HG03025 (cell line): Measurements from ENCODE around the gene SYNE4.
"Not testable (repeated sequence)": the region's sequence is repeated elsewhere in the genome, so short reads cannot be mapped to it uniquely, and the experiment has no call there.

Experiments
- ATAC-seq: cut with Tn5 transposase; IDR thresholded peaks from one replicate; pipeline ENCODE4 v1.9.1; 2021; ENCODE audit warnings: mild to moderate bottlenecking, moderate library complexity; ENCODE audit not compliant: unreplicated experiment, low FRiP score

SYNE4 gene

DNA sequence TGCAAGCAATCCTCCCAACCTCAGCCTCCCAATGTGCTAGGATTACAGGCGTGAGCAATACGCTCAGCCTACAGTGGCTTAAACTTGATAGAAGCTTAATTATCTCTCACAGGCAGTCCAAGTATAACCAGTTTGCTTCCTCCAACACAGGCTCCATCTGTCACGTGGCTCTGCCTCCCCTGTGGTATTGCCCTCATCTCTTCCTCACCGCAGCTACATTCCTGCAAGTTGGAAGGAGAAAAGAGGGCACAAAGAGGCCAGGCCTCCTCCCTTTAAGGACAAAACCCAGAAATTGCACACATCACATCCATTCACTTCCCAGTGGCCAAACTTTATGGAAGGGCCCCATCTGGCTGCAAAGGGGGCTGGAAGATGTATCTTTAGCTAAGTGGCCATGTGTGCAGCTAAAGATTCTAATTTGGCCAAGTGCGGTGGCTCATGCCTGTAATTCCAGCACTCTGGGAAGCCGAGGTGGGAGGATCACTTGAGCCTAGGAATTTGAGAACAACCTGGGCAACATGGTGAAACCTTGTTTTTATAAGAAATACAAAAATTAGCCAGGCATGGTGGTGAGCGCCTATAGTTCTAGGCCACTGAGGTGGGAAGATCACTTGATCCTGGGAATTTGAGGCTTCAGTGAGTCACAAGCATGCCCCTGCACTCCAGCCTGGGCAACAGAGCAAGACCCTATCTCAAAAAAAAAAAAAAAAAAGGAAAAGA is 16.7 kb downstream of the SYNE4 start:
- ATAC-seq, result no peak

DNA sequence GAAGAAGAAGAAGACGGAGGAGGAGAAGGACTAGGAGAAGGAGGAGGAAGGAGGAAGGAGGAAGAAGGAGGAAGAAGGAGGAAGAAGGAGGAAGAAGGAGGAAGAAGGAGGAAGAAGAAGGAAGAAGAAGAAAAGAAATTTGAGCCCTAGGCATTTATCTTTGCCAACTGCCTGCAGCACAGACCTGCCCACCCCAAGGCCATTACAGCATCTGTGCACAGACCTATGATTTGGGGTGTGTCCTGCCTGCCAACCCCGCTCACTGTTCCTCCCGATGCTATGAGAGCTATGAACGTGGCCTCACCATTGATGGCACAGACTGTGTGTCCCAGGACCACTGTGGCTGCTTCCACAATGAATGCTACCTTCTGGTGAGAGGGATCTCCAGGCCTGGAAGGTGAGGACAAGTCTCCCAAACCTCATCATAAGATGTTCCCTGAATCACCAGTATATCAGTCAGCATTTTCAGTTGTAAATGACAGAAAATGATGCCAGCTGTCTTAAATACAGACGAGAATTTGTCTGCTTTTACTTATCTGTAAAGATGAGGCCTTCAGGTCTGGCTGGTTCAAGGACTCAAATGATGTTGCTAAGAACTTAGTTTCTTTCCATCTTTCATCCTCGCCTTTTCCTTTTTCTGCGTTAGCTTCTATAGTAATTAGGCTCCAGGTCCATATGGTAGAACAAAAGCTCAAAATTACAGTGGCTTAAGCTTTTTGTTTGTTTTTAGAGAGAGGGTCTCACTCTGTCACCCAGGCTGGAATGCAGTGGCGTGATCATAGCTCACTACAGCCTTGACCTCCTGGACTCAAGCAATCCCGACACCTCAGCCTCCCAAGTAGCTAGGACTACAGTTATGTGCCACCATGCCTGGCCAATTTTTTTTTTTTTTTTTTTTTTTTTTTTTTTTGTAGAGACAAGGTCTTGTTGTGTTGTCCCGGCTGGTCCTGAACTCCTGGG is 17.6 kb downstream of the SYNE4 start:
- no peak for ATAC-seq

DNA sequence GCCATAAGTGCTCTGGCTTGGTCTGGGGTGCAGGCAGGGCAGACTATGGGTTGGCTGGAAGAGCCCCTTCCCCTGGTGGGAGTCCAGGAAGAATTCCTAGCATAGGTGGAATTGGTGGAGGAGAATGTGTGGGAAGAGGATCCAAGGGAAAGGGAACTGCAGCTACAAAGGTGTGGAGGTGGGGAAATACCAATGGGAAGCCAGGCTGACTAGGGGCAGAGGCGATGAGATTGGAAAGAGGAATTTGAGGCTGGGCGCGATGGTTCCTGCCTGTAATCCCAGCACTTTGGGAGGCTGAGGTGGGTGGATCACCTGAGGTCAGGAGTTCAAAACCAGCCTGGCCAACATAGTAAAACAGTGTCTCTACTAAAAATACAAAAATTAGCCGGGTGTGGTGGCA is 18.5 kb downstream of the SYNE4 start:
- no peak for ATAC-seq

DNA sequence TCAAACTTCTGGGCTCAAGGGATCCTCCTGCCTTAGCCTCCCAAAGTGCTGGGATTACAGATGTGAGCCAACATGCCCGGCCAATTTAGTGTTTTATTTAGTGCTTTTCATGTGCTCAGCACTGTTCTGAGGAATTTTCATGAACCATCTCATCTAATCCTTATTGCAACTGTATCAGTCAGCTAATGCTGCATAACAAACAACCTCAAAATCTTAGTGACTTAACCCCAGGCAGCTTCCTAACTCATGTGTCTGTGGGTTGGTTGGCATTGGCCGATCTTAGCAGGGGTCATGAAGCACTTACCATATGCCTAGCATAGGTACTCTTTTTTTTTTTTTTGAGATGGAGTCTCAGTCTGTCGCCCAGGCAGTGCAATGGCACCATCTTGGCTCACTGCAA is 19.8 kb downstream of the SYNE4 start:
- no peak for ATAC-seq

DNA sequence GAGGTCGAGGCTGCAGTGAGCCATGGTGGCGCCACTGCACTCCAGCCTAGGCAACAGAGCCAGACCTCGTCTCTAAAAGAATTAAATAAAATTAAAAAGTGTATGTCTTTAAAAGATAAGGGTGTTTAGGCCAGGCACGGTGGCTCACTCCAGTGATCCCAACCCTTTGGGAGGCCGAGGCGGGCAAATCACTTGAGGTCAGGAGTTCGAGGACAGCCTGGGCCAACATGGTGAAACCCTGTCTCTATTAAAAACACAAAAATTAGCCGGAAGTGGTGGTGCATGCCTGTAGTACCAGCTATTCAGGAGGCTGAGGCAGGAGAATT is 21.1 kb downstream of the SYNE4 start:
- ATAC-seq, result no peak

DNA sequence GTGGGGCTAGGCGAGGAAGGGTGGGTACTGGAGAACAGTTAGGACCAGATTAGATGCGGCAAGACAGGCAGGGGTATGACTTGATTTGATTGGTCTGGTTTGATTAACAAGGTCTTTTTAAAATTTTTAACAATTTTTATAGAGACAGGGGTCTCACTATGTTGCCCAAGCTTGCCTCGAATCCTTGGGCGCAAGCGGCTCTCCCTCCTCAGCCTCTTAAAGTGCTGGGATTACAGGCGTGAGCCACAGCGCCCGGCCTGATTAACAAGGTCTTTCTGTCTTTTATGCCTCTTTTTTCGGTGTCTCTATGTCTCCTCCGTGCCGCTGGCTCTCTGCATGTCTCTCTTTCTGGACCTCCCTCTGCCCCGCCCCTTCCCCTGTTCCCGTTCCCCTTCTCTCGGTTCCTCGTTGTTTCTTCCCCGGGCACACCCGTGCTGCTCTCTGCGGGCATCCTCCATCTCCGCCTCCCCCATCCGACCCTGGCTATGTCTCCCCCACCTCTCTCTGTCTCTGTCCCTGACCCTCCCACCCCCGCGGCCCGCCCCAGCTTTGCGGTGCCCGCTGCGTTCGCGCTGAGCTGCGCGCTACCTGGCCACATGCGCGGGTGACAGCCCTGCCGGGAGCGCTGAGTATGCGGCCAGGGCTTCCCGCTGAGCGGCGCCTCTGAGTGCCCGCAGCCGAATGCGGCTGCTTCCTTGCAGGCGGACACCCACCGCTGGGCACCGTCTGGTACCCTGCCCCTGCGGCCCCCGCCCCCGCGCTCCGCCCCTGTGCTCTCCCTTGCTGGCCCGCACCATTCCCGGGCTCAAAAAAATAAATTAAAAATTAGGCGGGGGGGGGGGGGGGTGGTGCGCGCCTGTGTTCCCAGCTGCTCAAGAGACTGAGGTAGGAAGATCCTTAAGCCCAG is 21.7 kb downstream of the SYNE4 start:
- no peak for ATAC-seq

DNA sequence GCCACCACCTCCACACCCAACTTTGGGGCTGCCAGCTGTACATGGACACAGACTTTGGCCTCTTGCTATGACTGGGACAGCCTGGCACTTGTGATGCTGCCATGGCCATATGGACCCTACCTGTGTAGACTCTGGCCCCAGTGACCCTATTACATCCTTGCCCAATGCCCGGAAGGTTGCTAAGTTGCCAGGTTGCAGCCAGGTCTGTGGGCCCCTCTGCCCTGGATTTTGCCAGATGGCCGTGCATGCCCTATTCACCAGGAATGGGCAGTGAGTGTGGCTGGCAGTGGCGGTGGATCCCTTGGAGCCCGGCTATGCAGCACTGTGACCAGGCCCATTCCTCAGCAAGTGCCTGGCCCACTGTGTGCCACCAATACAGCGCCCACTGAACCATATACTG is 22.5 kb downstream of the SYNE4 start:
- ATAC-seq, result no peak

DNA sequence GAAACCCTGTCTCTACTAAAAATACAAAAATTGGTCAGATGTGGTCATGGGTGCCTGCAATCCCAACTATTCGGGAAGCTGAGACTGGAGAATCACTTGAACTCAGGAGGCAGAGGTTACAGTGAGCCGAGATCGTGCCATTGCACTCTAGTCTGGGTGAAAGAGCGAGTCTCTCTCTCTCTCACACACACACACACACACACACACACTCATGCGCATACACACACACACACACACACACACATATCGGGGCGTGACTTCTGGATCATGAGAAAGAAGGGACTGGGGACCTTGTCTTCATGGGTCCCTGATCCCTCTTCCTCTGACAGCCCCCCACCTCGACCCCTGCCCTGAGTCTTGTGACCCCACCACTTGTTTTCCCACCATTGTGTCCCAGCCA is 25.4 kb downstream of the SYNE4 start:
- no peak for ATAC-seq

DNA sequence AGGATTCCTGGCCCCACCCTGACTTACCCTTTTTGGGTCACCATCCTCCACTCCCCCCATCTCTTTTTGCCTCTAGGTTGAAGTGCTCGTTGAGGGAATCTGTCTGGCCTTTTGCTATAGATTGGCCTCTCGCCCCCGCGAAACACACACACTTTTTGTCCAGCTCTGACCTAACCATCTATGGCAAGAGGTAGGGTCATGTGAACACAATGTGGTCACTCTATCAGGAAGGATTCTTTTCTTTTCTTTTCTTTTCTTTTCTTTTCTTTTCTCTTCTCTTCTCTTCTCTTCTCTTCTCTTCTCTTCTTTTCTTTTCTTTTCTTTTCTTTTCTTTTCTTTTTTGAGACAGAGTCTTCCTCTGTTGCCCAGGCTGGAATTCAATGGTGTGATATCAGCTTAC is 27.6 kb downstream of the SYNE4 start:
- not testable (repeated sequence) for ATAC-seq

DNA sequence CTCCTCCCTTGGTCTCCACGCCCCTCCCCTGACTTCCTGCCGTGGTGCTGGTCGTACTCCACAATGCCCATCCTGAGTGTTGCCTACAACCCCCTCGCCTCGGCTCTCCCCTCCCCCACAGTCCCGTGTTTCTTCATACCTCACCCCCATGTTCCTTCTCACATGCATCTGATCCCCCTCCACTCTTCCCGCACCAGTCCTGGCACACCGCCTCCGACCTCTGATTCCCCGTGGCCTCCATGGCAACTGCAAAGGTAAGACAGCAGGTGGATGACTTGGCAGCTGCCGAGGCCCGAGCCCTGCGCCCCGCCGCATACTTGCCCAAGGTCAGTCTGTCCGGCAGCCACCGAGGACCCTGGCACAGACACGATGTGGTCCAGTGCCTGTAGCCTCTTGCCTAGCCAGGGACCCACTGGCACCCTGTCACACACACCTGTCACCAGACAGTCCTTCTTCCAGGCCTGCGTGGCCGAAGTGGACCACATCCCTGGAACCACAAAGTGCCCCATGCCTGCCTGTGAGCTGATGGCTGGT is 29.7 kb downstream of the SYNE4 start:
- no peak for ATAC-seq

DNA sequence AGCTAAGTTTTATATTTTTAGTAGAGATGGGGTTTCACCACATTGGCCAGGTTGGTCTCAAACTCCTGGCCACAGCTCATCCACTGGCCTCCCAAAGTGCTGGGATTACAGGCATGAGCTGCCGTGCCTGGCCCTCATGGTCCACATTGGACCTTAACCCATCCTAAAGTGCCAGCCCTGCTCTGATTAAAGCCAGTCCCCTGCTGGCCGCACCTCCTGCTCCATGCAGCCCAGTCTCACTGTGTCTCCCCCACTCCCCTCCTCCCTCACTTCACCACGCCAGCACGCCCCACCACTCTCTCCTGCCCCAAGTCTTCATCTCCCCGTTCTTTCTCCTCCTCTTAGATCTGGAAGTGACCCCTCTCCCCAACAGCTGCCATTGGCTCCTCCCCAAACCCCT is 30.3 kb downstream of the SYNE4 start:
- ATAC-seq, result no peak

DNA sequence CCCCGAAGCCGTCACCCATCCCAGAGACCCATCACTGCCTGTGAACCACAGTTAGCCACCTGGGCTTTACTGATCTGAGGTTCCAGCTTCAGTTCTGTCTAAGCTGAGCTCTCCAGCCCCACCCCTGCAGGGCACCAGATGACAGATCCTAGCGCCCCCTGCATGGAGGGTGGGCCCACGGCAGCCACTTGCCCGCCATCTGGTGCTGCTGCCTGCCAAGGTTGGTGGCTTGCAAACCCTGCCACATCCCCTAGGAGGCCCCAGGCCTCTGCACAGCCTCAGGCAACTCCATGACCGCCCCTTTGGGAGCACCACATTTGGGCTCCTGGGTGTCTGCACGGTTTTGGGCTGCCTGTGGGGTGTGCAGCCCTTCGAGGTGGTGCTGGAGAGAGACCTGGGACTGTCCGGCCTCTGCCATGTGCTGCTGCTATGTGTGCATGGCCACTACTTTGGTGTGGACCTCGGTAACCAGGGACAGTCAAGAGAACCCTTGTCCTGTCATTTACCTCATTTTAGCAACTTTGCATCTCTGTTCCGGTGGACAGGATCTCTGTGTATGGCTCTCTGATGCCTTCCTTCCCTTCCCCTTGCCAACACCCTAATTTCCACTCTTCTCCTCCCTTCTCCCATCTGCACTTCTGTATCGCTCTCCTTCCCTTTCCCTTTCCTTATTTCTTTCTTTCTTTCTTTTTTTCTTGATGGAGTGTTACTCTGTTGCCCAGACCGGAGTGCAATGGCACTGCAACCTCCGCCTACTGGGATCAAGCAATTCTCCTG is 31.0 kb downstream of the SYNE4 start:
- no peak for ATAC-seq

DNA sequence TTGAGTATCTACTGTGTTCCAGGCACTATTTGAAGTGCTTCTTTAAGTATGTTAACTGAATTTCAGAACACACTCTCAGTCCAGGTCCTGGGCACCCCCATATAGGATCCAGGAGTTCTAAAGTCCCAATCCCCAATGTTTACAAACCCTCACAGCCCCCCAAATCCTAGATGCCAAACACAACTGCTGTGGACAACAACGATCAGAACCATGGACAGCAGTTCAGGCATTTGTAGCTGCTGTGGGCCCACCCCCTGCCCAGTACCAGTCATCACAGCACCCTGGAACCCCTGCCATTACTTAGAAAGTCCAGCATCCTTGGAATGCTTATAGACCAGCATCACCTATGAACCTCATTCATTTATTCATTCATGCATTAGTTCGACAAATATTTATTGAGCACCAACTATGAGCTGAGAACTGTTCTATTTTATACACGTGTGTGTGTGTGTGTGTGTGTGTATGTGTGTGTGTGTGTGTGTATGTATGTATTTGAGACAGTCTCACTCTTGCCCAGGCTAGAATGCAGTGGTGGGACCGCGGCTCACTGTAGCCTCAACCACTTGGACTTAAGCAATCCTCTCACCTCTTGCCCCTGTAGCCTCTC is 32.9 kb downstream of the SYNE4 start:
- ATAC-seq, result no peak

DNA sequence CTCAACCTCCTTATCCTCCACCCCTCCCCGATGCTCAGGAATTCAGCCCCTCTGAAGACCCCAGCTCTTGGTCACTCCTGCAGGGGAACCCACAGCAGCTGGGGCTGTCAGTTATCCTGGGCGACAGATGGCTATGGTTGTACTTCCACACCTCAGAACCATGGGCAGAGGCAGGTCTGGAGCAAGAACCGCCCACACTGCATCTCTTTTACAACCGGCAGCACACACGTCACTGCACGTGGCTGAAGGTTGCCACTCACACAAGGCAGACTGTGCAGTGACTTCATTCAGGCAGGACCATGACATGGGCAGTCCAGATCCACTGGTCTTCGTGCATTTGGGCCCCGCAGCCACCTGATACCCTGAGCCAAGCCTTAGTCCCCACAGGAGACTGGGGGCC is 35.1 kb downstream of the SYNE4 start:
- no peak for ATAC-seq

DNA sequence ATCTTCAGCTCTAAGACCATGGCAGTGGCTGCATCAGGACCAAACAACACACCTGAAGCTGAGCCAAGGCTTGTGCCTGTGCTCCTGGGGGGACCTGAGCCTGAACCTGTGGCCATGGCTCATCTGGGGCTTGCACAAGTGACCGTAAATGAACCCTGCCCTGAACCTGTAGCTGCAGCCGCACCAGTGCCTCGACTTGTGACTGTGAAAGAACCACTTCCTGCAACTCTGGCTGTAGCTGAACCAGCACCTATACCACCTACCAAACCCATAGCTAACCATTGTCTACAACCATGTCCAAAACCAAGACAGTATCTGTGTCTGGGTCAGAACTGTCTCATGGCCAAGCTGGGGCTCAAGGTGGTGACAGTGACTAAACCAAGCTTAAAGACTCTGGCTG is 41.8 kb downstream of the SYNE4 start:
- ATAC-seq, result no peak

DNA sequence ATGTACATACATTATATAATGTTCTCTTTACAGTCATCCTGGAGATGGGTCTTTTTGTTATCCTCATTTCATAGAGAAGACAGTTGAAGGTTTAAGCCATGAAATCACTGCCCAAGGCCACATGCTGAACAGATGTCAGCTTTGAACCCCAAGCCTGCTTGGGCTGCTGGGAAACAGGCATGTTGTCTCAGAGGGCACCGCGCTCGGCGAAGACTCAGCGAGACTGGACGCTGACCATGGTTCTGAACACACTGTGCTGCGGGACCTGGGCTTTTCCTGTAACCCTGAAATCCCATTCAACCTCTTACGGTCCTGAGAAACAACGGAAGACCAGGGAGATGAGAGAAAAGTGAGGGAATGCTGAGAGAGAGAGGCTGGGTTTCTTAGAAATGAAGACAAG is 45.1 kb downstream of the SYNE4 start:
- no peak for ATAC-seq

DNA sequence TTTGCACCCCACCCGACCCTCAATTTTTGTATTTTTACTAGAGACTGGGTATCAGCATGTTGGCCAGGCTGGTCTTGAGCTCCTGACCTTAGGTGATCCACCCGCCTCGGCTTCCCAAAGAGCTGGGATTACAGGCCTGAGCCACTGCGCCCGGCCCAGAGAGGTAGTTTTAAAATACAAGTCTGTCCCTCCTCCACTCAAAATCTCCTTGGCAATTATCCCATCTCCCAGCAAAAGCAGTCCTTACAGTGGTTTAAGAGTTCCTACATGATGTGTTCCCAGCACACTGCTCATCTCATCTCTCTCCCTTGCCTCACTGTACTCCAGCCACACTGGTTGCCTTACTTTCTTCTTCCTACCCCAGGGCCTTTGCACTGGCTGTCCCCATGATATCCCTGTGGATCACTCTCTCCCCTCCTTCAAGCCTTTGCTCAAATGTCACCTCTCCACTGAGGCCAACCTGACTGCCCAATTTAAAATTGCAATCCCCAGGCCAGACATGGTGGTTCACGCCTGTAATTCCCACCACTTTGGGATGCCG is 48.1 kb downstream of the SYNE4 start:
- no peak for ATAC-seq

DNA sequence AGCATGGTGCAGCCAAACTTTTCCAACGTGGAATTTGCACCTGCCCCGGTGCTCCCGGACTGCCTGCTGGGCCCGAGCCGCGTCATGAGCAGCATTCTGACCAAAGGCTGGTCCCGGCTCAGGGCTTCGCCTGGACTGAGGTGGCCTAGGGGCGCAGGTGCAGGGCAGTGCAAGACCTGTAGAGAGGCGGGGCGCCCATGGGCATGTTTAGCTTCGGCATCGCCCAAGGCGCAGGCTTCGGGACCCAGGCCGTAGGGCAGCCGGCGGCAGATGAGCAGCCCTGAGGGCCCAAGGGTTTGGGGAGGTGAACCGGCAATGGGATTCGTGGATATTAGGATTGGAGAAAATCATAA is 48.7 kb downstream of the SYNE4 start:
- ATAC-seq, result no peak
